HG02870 (cell line): ENCODE measurements around the gene DPP10.

Experiments used
- ATAC-seq: cut with Tn5 transposase; IDR thresholded peaks from one replicate; pipeline ENCODE4 v1.9.1; 2021; ENCODE audit warnings: mild to moderate bottlenecking, moderate library complexity; ENCODE audit not compliant: unreplicated experiment

Gene DPP10

DNA sequence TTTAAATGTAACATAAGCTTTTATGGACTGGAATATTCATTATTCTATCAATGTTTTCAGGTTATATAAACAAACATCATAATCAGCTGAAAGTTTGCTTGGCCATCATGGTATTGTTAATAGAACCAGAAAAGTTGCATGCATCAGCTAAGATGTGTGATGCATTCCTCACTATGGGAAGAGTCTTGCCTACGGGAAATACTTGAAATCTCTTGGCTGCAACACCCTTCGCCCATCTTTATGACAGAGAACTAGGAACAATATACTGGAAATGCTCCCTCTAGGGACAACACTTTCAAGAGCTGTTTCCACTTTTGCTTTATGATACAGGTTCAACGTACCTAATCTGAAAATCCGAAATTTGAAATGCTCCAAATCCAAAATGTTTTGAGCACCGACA, 1390.8 kb downstream of the DPP10 start:
- no peak for ATAC-seq

DNA sequence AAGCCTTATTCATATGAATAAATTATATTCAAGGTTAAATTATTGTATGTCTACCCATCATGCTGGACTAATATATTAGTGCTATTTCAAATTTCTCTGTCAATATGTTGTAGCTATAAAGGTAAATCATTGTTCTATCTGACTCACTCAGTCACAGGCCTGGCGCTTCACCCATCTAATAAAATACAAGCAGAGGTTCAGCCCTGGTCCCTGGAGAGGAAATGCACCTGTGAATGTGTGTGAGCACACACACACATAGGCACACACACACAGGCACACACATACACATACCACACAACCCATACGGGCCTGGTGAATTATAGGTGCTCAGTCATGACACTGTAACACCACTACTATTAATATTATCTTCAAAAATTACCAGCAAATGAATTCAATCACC, 1396.1 kb downstream of the DPP10 start:
- no peak for ATAC-seq

DNA sequence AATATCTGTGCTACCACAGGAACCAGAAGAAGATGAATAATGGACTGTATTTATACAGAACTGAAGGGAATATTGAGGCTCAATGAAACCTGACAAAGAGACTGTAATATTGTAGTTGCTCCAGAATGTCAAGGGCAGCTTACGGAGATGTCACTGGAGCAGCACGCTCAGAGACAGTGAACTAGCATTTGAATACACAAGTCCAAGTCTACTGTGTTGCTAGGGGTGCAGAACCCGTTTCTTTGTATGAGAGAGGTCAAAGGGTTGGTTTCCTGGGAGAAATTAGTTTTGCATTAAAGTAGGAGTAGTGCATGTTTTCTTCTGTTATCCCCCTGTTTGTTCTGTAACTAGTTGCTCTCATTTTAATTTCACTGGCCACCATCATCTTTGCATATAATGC, 1399.9 kb downstream of the DPP10 start:
- no peak for ATAC-seq

- no peak for ATAC-seq
Measured at GRCh38 chr2:115848192-115848591, 1405.8 kb downstream of the DPP10 start.

DNA sequence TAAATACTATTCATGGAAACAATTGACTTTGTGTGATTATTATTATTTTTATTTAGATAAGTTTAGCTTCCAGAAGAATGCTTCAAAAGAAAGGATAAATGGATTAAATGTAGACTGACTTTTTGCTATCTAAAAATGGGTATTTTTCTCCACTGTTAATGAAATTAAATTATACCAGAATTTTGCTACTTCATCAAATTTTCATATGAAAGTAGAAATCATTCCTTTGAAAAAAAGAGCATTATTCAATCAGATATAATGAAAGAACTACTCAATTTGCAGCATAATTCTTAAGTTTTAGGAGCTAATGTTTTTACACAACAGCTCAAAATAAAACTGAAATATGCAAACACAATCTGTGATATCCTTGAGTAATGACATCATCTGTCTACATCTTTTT, 1424.6 kb downstream of the DPP10 start:
- no peak for ATAC-seq

GRCh38 chr2:115874427-115874826, 1432.0 kb downstream of the DPP10 start:
- ATAC-seq, result no peak

DNA sequence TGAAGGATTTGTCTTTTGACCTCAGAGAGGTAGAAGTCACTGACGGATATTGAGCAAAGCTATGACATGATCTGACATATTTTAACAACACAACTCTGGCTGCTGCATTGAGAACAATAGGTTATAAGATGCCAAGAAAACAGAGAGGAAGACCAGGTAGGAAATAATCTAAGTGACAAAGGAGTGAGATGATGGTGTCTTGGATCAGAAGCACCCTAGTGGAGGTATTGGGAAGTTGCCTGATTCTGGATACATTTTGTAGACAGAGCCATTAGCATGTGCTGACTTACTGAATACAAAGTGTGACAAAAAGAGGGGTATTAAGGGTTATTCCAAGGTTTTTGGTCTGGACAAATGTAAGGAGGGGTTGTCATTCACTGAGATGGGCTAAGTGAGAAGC, 1438.1 kb downstream of the DPP10 start:
- ATAC-seq, result no peak

GRCh38 chr2:115887209-115887776, 1444.9 kb downstream of the DPP10 start:
- ATAC-seq, result no peak
